ENCODE results near the gene SLC17A4.
"Not testable (repeated sequence)": the region's sequence is repeated elsewhere in the genome, so short reads cannot be mapped to it uniquely, and the experiment has no call there.

The SLC17A4 gene

GRCh38 chr6:25754535-25754934, at the start of gene SLC17A4:
Gene SLC17A4 (plus strand): TSS chr6:25754742. CDS start chr6:25761963, 7,221 bp downstream.
- DNase-seq (ENCODE audit: low spot score): no peak

- DNase-seq (ENCODE audit: low spot score): no peak
These were observed 48.1 kb upstream of the SLC17A4 start for GRCh38 chr6:25706314-25707014.

- DNase-seq (ENCODE audit: low spot score): no peak
These were observed 44.8 kb upstream of the SLC17A4 start for GRCh38 chr6:25709761-25710160.

GRCh38 chr6:25710287-25710686, 44.3 kb upstream of the SLC17A4 start:
- no peak for DNase-seq (ENCODE audit: low spot score)

- no peak for DNase-seq (ENCODE audit: low spot score)
These were observed 40.7 kb upstream of the SLC17A4 start for GRCh38 chr6:25713824-25714223.

- no peak for DNase-seq (ENCODE audit: low spot score)
These were observed 39.8 kb upstream of the SLC17A4 start for GRCh38 chr6:25714765-25715164.

- DNase-seq (ENCODE audit: low spot score): no peak
These were observed 38.7 kb upstream of the SLC17A4 start for GRCh38 chr6:25715794-25716193.

GRCh38 chr6:25717866-25718740, 36.4 kb upstream of the SLC17A4 start:
- peak; percentile 50 for DNase-seq (ENCODE audit: low spot score)

GRCh38 chr6:25726122-25726911, 28.2 kb upstream of the SLC17A4 start:
- DNase-seq (ENCODE audit: low spot score): no peak

GRCh38 chr6:25727028-25727427, 27.5 kb upstream of the SLC17A4 start:
- DNase-seq (ENCODE audit: low spot score): no peak

- no peak for DNase-seq (ENCODE audit: low spot score)
These were observed 23.6 kb upstream of the SLC17A4 start for GRCh38 chr6:25730907-25731306.

- DNase-seq (ENCODE audit: low spot score): no peak
These were observed 22.8 kb upstream of the SLC17A4 start for GRCh38 chr6:25731721-25732120.

GRCh38 chr6:25732468-25733198, 21.9 kb upstream of the SLC17A4 start:
- no peak for DNase-seq (ENCODE audit: low spot score)

- no peak for DNase-seq (ENCODE audit: low spot score)
These were observed 19.3 kb upstream of the SLC17A4 start for GRCh38 chr6:25735261-25735660.

- no peak for DNase-seq (ENCODE audit: low spot score)
These were observed 10.7 kb upstream of the SLC17A4 start for GRCh38 chr6:25743868-25744267.

GRCh38 chr6:25745836-25746235, 8.7 kb upstream of the SLC17A4 start:
- DNase-seq (ENCODE audit: low spot score): no peak

- no peak for DNase-seq (ENCODE audit: low spot score)
These were observed 7.6 kb upstream of the SLC17A4 start for GRCh38 chr6:25746968-25747367.

GRCh38 chr6:25747477-25747876, 7.1 kb upstream of the SLC17A4 start:
- no peak for DNase-seq (ENCODE audit: low spot score)

GRCh38 chr6:25748049-25748448, 6.5 kb upstream of the SLC17A4 start:
- no peak for DNase-seq (ENCODE audit: low spot score)

GRCh38 chr6:25748601-25749517, 5.7 kb upstream of the SLC17A4 start:
- DNase-seq (ENCODE audit: low spot score): not testable (repeated sequence)

- no peak for DNase-seq (ENCODE audit: low spot score)
These were observed 4.7 kb upstream of the SLC17A4 start for GRCh38 chr6:25749837-25750236.
